ENCODE measurements around the gene KRIT1.

The KRIT1 gene

GRCh38 chr7:92259610-92260247 is 14.0 kb upstream of the KRIT1 start:
- no peak for TF ChIP-seq CTCF (IDR thresholded peaks at IDR 0.05)

GRCh38 chr7:92259062-92259461 is 13.3 kb upstream of the KRIT1 start:
- no peak for TF ChIP-seq CTCF (IDR thresholded peaks at IDR 0.05)

- TF ChIP-seq CTCF (IDR thresholded peaks at IDR 0.05) = no peak
Observed at GRCh38 chr7:92255308-92255707, 9.6 kb upstream of the KRIT1 start.

- TF ChIP-seq CTCF (IDR thresholded peaks at IDR 0.05) = no peak
Observed at GRCh38 chr7:92253251-92253650, 7.5 kb upstream of the KRIT1 start.

GRCh38 chr7:92251181-92251580 is 5.5 kb upstream of the KRIT1 start:
- no peak for TF ChIP-seq CTCF (IDR thresholded peaks at IDR 0.05)

- no peak for TF ChIP-seq CTCF (IDR thresholded peaks at IDR 0.05)
Observed at GRCh38 chr7:92250603-92251002, 4.9 kb upstream of the KRIT1 start.

- no peak for TF ChIP-seq CTCF (IDR thresholded peaks at IDR 0.05)
Observed at GRCh38 chr7:92246360-92247101, 817 bp upstream of the KRIT1 start.
